Endodermal cell (in vitro differentiated cells): ENCODE data around the gene CAPN1. TPM values are rescaled to one million over a fixed set of nuclear protein-coding genes. Genes with fewer than 3 reads are reported as not detected.

Source experiments
- DNase-seq: peaks from one replicate; pipeline ENCODE4 v3.0.0-alpha.2; 2017
- H3K27ac ChIP-seq: 2 replicates; pipeline ENCODE4 v1.5.1; 2013; ENCODE audit warnings: mild to moderate bottlenecking, low read depth, low read length, moderate library complexity
- H3K27me3 ChIP-seq: 2 replicates; pipeline ENCODE4 v1.6.1; 2013; ENCODE audit warnings: mild to moderate bottlenecking, low read length, moderate library complexity; ENCODE audit not compliant: insufficient read depth, control insufficient read depth, poor library complexity, severe bottlenecking
- H3K36me3 ChIP-seq: 2 replicates; pipeline ENCODE4 v1.7.0; 2013; ENCODE audit warnings: mild to moderate bottlenecking, low read length, moderate library complexity; ENCODE audit not compliant: control insufficient read depth, insufficient read depth
- H3K4me1 ChIP-seq: one replicate; pipeline ENCODE4 v1.7.0; 2013; ENCODE audit warnings: low read length; ENCODE audit not compliant: control insufficient read depth, insufficient read depth
- H3K4me3 ChIP-seq: 2 replicates; pipeline ENCODE4 v1.5.1; 2013; ENCODE audit warnings: mild to moderate bottlenecking, low read length, moderate library complexity
- H3K9ac ChIP-seq: 2 replicates; pipeline ENCODE4 v1.6.1; 2013; ENCODE audit warnings: mild to moderate bottlenecking, low read length, moderate library complexity; ENCODE audit not compliant: poor library complexity, severe bottlenecking; ENCODE audit errors: extremely low read depth
- H3K9me3 ChIP-seq: 2 replicates; pipeline ENCODE4 v1.6.1; 2013; ENCODE audit warnings: mild to moderate bottlenecking, low read length, moderate library complexity; ENCODE audit not compliant: control insufficient read depth
- H3K27ac Mint-ChIP-seq: 2 replicates; pipeline ENCODE4 v1.8.0; 2020; ENCODE audit warnings: mixed read lengths
- H3K27me3 Mint-ChIP-seq: 2 replicates; pipeline ENCODE4 v1.8.0; 2021; ENCODE audit warnings: mild to moderate bottlenecking, mixed read lengths; ENCODE audit not compliant: insufficient read depth
- H3K36me3 Mint-ChIP-seq: 2 replicates; pipeline ENCODE4 v1.8.0; 2020; ENCODE audit warnings: low read depth, mixed read lengths
- H3K4me1 Mint-ChIP-seq: 2 replicates; pipeline ENCODE4 v1.8.0; 2020; ENCODE audit warnings: mixed read lengths
- H3K4me3 Mint-ChIP-seq: 2 replicates; pipeline ENCODE4 v1.8.0; 2020; ENCODE audit warnings: mild to moderate bottlenecking, moderate library complexity, mixed read lengths
- H3K9me3 Mint-ChIP-seq: 2 replicates; pipeline ENCODE4 v1.8.0; 2020; ENCODE audit warnings: mild to moderate bottlenecking, mixed read lengths
- WGBS, 2 experiments: methylation state at CpG; one replicate each; pipeline versions ENCODE4 v1.1.5 to v1.1.7; 2013; ENCODE audit warnings: missing lambda C conversion rate in 2 of 2, mixed read lengths in 1 of 2; ENCODE audit not compliant: insufficient coverage in 1 of 2, insufficient read length in 1 of 2; 5-methylcytosine and 5-hydroxymethylcytosine counted together
- total RNA-seq, 2 donors: library from RNA; stranded (reverse); fragmentation: NEBNext Ultra II Directional in 1 of 2; extraction: Animal tissue kit (Norgen Biotek cat#: 25700) in 1 of 2; gene quantifications; 2 replicates in 1 of 2; 3 replicates in 1 of 2; pipeline ENCODE4 v1.2.1, GENCODE V29; 2021
- TF ChIP-seq, protein P1 (sequence below): fragments of 200-600 bp; sonication (generic); conservative IDR thresholded peaks from 2 replicates; pipeline ENCODE4 v1.5.0; 2021; ENCODE audit warnings: antibody characterized with exemption, mild to moderate bottlenecking

CAPN1 gene
- total RNA-seq, 2 donors from 2014 or later, result 183 to 223 TPM

DNA sequence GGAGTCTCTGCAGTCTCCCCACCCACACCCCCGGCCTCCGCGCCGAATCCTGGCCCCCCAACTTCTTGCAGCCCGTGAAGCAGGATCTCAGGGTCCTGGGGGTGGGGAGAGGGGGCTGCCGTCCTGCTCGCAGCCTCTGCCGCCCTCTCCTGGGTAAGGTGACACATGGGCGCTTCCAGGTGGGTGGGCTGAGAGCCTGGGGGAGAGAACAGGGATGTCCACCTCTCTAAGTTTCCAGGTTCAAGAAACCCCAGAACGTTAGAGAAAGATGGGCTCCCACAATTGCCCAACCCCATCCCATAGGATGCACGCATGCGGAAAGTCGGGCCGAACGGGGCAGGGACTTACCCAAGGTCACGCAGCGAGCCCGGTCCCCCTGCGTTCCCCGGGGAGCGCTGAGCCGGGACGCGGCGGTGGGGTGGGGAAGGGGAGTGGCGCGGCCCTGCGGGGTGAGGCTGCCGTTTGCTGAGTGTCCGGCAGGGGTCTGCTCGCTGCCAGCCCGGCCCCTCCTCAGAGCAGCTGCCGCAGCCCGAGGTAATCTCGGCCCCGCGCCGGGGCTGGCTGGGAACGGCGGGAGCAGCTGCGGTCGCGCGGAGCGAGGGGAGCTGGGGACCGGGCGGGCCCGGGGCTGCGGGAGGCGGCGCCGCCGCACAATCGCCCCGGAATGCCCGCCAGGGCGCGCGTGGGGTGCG, 705 bp upstream of the CAPN1 start:
- H3K4me3 Mint-ChIP-seq, result peak overlapping the region; percentile 86
- Histone ChIP-seq H3K27ac (no peak overlapping the region), H3K9me3 (no peaks in the 10 kb centered on the region), H3K4me3 (peak overlapping the region; percentile 96), H3K4me1 (peaks cover 9% of the 10 kb centered on the region), H3K27me3 (no peaks in the 10 kb centered on the region), H3K36me3 (peaks cover 31% of the 10 kb centered on the region), H3K9ac (peak overlapping the region; percentile 62)
- TF ChIP-seq, protein P1, sequence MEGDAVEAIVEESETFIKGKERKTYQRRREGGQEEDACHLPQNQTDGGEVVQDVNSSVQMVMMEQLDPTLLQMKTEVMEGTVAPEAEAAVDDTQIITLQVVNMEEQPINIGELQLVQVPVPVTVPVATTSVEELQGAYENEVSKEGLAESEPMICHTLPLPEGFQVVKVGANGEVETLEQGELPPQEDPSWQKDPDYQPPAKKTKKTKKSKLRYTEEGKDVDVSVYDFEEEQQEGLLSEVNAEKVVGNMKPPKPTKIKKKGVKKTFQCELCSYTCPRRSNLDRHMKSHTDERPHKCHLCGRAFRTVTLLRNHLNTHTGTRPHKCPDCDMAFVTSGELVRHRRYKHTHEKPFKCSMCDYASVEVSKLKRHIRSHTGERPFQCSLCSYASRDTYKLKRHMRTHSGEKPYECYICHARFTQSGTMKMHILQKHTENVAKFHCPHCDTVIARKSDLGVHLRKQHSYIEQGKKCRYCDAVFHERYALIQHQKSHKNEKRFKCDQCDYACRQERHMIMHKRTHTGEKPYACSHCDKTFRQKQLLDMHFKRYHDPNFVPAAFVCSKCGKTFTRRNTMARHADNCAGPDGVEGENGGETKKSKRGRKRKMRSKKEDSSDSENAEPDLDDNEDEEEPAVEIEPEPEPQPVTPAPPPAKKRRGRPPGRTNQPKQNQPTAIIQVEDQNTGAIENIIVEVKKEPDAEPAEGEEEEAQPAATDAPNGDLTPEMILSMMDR, result peak; percentile 73
- 0% methylated on average over 3 to 56 of the region's 60 CpGs for WGBS, 2 experiments
- peaks cover 34% of the 10 kb centered on the region for H3K4me1 Mint-ChIP-seq
- H3K36me3 Mint-ChIP-seq, result peaks cover 19% of the 10 kb centered on the region
- H3K9me3 Mint-ChIP-seq, result no peaks in the 10 kb centered on the region
- DNase-seq, result peak; percentile 94
- peak overlapping the region; percentile 88 for H3K27ac Mint-ChIP-seq
- no peaks in the 10 kb centered on the region for H3K27me3 Mint-ChIP-seq

DNA sequence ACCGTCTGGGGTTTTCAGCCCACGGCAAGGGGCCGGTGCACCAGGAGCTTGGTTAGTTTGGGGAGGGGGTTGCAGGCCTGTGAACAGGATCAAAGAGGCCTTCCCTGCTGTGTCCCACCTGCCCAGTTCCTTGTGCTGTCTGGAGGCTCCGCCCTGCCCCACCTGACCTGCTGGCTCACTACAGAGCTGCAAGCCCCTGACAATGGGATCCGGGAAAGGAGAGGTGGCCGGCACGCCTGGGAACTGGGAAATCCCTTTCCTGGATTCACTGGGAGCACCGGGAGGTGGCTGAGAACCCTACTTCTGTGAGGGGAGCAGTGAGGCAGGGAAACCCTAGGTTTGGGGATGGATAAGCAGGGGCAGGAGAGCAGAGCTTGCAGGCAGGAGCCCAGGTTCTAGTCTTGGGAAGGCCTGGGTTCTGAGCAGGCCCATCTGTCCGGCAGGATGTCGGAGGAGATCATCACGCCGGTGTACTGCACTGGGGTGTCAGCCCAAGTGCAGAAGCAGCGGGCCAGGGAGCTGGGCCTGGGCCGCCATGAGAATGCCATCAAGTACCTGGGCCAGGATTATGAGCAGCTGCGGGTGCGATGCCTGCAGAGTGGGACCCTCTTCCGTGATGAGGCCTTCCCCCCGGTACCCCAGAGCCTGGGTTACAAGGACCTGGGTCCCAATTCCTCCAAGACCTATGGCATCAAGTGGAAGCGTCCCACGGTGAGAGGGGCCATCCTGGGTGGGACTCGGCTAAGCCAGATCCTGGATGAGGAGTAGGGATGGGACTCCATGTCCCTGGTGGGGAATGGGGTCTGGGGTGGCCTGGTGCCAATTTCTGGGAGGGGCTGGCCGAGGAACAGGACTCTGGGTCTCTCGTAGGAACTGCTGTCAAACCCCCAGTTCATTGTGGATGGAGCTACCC, 786 bp downstream of the CAPN1 start:
- H3K4me1 Mint-ChIP-seq, result peaks cover 34% of the 10 kb centered on the region

More for the DNA sequence above, 786 bp downstream of the CAPN1 start:
- Histone ChIP-seq H3K36me3 (peaks cover 45% of the 10 kb centered on the region), H3K4me3 (peak overlapping the region; percentile 96), H3K9ac (peak overlapping the region; percentile 84), H3K27ac (peak overlapping the region; percentile 2), H3K27me3 (no peaks in the 10 kb centered on the region), H3K9me3 (no peaks in the 10 kb centered on the region), H3K4me1 (peaks cover 9% of the 10 kb centered on the region)
- peak overlapping the region; percentile 96 for H3K27ac Mint-ChIP-seq
- H3K27me3 Mint-ChIP-seq, result no peaks in the 10 kb centered on the region
- 33 to 52% methylated on average over 20 to 23 of the region's 23 CpGs for WGBS, 2 experiments
- peak overlapping the region; percentile 86 for H3K4me3 Mint-ChIP-seq
- peaks cover 34% of the 10 kb centered on the region for H3K36me3 Mint-ChIP-seq
- DNase-seq, result no peak
- TF ChIP-seq, protein P1, result no peak
- no peaks in the 10 kb centered on the region for H3K9me3 Mint-ChIP-seq
